Fibroblast of the aortic adventitia (primary cell): Measurements from ENCODE around the gene NPTX1. TPM values are rescaled to one million over a fixed set of nuclear protein-coding genes. Genes with fewer than 3 reads are reported as not detected.

Source experiments
- DNase-seq: peaks from one replicate; pipeline ENCODE4 v3.0.0-alpha.2; 2010; ENCODE audit warnings: low read depth
- H3K4me3 ChIP-seq: 2 replicates; pipeline ENCODE4 v1.5.1; 2011; ENCODE audit warnings: low read depth, mild to moderate bottlenecking, control low read depth, low read length, moderate library complexity
- CTCF ChIP-seq: IDR thresholded peaks from 2 replicates; pipeline ENCODE4 v1.5.1; 2011; ENCODE audit warnings: mild to moderate bottlenecking, low read length, control low read depth, inconsistent platforms; ENCODE audit not compliant: insufficient read depth
- total RNA-seq: library from RNA; depleted of rRNA; stranded (reverse); fragments of >200 nt; gene quantifications from 2 replicates; pipeline ENCODE4 v1.2.3, GENCODE V29; 2012; ENCODE audit warnings: low replicate concordance

Gene NPTX1
- total RNA-seq, 1 donor = 191 TPM

DNA sequence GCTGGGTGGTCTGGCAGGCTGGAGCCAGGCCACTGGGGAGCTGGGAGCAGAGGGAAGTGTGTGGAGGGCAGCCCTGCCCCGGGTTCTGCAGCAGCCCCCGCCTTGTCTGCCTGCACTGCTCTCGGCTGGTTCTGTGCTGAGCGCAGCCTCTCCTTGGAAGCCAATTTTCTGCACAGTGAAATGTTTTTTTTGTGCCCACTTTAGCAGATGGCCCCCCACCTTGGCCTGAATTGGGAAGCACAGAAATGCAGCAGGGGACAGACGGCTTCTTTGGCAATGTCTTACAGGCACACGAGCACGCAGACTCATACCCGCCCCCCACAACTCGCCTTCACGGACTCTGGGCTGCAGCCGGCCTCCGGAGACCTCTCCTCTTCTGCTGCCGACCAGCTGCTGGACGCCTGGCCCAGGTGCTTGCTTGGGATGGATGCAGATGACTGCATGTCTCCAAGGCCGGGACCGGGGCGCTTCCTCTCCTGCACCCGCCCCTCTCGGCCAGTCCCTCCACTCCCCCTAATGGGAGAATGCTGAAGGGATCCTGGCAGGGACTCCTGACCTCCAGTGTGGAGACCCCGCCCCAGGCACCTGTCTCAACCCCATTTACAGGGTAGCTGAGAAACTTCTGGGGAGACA, 14.8 kb downstream of the NPTX1 start:
- no peak overlapping the region for H3K4me3 ChIP-seq
- TF ChIP-seq CTCF = no peak
- DNase-seq = no peak

DNA sequence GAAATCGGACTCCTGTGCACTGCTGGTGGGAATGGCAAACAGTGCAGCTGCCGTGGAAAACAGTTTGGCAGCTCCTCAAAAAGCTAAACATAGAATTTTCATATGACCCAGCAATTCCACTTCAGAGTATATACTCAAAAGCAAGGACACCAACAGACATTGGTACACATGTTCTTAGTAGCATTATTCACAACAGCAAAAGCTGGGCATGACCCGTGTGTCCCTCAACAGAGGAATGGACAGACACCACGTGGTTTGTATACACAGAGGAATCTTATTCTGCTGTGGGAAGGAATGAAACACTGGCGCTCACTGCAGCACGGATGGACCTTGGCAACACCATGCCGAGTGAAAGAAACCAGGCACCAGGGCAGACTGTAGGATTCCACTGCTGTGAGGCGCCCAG, 16.0 kb downstream of the NPTX1 start:
- DNase-seq = peak; percentile 46
- H3K4me3 ChIP-seq = no peak overlapping the region
- no peak for TF ChIP-seq CTCF

DNA sequence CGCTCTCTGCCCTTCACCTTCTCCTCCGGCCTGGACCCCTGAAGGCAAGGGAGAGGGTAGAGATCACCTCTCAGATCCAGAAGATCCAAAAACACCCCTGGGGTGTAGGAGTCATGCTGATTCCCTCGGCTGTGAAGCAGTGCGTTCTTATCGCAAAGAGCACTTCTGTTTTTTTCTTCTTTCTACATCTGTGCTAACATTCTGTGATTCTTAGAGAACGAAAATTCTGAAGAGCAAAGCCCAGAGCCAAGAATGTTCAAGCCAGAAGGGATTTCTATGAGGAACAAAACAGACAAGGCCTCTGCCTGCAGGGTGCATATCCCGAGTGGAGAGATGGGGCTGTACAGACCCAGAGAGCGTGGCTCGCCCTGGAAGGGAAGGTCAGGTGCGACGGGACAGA, 17.2 kb downstream of the NPTX1 start:
- TF ChIP-seq CTCF = no peak
- H3K4me3 ChIP-seq = no peak overlapping the region
- DNase-seq = no peak

- H3K4me3 ChIP-seq = no peak overlapping the region
- DNase-seq = no peak
- TF ChIP-seq CTCF = no peak
Observed at GRCh38 chr17:80458016-80458415, 18.4 kb downstream of the NPTX1 start.

- no peak overlapping the region for H3K4me3 ChIP-seq
- DNase-seq = no peak
- TF ChIP-seq CTCF = no peak
Observed at GRCh38 chr17:80457236-80457856, 19.1 kb downstream of the NPTX1 start.

DNA sequence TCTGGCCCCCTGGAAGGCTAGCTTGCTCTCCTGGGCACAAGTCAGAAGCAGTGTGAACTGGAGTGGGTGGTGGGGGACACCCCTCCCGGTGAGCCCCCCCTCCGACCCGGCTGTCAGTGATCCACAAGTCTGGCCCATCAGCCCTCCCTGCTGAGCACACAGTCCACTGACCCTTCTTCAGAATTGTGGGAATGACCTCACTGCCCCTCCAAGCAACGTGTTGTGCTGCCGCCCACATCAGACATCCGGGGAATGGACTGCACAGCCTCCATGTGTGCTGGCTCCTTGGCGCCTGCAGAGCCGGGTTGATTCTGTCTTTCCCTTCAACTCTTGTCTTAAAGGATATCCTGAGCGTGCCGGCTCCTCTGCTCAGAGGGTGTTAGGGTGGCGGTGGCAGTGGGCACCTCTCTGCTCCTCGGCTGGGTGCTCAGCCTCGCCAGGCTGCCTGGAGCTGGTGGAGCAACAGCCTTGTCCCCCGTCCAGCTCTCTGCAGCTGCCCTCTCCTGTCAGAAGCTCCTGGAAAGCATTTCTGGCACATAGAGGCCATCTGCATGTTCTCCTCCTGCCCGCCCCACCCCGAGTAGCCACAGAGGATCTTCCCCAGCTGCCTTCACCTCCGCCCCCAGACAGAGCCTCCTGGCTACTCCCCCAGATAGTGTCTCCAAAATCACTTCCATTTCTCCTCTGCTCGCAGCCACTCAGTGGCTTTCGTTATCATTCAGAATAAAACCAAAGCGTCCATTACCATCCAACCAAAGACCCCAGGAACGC, 19.8 kb downstream of the NPTX1 start:
- H3K4me3 ChIP-seq = no peak overlapping the region
- no peak for TF ChIP-seq CTCF
- DNase-seq = peak; percentile 24
